Progenitor cell of endocrine pancreas (in vitro differentiated cells): ENCODE measurements around the gene PRKCQ. TPM values are rescaled to one million over a fixed set of nuclear protein-coding genes. Genes with fewer than 3 reads are reported as not detected.

Experiments used
- DNase-seq: peaks from one replicate; pipeline ENCODE4 v3.0.0; 2021; ENCODE audit warnings: low spot score; ENCODE audit not compliant: unreplicated experiment
- H3K27ac Mint-ChIP-seq: 2 replicates; pipeline ENCODE4 v1.8.0; 2021; ENCODE audit warnings: mild to moderate bottlenecking, moderate library complexity, mixed read lengths
- H3K27me3 Mint-ChIP-seq: 2 replicates; pipeline ENCODE4 v1.8.0; 2021; ENCODE audit warnings: mixed read lengths
- H3K36me3 Mint-ChIP-seq: 2 replicates; pipeline ENCODE4 v1.8.0; 2022; ENCODE audit warnings: mixed read lengths; ENCODE audit not compliant: insufficient read depth
- H3K4me1 Mint-ChIP-seq: 2 replicates; pipeline ENCODE4 v1.8.0; 2021; ENCODE audit warnings: low read depth, mixed read lengths
- H3K4me3 Mint-ChIP-seq: 2 replicates; pipeline ENCODE4 v1.8.0; 2021; ENCODE audit warnings: low read depth, mild to moderate bottlenecking, moderate library complexity, mixed read lengths
- H3K9me3 Mint-ChIP-seq: 2 replicates; pipeline ENCODE4 v1.8.0; 2021; ENCODE audit warnings: low read depth, mixed read lengths
- total RNA-seq: library from RNA; stranded (reverse); gene quantifications from 2 replicates; pipeline ENCODE4 v1.2.1, GENCODE V29; 2021
- TF ChIP-seq, protein P1 (sequence below): fragments of 200-600 bp; sonication (generic); IDR thresholded peaks from one replicate; pipeline ENCODE4 v1.5.0; 2021; ENCODE audit warnings: antibody characterized with exemption, mild to moderate bottlenecking; ENCODE audit not compliant: unreplicated experiment

Gene PRKCQ
- total RNA-seq, 1 donor from 2014 or later = 5.6 TPM

DNA sequence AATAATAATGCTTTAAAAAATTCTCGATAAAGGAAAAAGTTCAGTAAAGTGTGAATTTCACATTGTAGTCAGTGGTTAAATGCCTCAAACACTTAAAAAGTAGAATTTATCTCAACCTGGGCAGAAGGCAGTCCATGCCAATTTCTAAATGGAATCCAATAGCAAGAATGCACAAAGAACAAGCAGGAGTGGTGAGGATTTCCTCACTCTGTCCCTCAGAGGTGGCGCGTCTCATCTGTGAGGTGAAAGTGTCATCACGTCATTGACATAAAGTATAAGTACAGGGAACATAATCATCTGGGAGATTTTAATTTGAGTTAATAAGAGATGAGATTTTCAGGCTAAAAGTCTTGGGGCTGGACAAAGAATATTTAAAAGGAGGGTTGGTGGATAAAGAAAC lies 10.0 kb upstream of the PRKCQ start:
- Mint-ChIP-seq H3K4me3 (no peak overlapping the region), H3K9me3 (no peaks in the 10 kb centered on the region), H3K27ac (no peak overlapping the region), H3K27me3 (peaks cover 18% of the 10 kb centered on the region), H3K36me3 (no peaks in the 10 kb centered on the region), H3K4me1 (no peaks in the 10 kb centered on the region)
- DNase-seq = no peak
- TF ChIP-seq, protein P1, sequence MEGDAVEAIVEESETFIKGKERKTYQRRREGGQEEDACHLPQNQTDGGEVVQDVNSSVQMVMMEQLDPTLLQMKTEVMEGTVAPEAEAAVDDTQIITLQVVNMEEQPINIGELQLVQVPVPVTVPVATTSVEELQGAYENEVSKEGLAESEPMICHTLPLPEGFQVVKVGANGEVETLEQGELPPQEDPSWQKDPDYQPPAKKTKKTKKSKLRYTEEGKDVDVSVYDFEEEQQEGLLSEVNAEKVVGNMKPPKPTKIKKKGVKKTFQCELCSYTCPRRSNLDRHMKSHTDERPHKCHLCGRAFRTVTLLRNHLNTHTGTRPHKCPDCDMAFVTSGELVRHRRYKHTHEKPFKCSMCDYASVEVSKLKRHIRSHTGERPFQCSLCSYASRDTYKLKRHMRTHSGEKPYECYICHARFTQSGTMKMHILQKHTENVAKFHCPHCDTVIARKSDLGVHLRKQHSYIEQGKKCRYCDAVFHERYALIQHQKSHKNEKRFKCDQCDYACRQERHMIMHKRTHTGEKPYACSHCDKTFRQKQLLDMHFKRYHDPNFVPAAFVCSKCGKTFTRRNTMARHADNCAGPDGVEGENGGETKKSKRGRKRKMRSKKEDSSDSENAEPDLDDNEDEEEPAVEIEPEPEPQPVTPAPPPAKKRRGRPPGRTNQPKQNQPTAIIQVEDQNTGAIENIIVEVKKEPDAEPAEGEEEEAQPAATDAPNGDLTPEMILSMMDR = no peak

DNA sequence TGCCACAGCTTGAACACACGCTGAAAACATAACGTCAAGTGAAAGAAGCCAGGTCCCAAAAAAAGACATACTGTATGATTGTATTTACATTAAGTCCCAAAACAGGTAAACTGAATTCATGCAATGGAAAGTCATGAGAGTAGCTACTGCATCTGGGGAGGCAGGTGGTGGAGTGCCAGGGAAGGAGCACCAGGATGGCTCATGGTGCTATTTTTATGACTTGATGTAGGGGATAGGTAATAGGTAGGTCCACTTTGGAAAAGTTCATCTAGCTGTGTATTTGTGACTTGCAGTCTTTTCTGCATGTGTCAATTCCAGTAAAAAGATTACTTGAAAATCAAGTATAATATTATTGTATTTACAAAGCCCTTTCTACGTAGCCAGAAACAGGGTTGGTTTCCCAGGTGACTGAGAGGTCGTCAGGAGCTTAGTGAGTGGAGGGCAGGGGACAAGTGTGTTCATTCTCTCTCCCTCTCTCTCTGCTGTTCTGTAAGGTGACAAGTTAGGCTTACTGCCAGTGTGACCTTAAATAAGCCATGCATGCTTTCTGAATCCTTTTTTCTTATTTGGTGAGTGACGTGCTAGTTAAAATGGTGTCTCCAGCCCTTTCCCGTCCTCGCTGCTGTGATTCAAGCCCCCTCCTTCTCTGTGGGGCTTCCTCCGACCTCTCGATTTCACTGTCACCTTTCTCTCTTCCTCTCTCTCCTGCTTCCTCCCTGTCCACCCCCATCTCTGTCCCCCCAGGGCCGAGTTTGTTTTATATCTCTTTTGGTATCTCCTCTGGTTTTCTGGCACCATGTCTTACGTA lies 9.4 kb upstream of the PRKCQ start:
- Mint-ChIP-seq H3K36me3 (no peaks in the 10 kb centered on the region), H3K4me1 (no peaks in the 10 kb centered on the region), H3K4me3 (no peak overlapping the region), H3K27me3 (peaks cover 18% of the 10 kb centered on the region), H3K27ac (no peak overlapping the region), H3K9me3 (no peaks in the 10 kb centered on the region)
- DNase-seq = no peak
- TF ChIP-seq, protein P1 = no peak

DNA sequence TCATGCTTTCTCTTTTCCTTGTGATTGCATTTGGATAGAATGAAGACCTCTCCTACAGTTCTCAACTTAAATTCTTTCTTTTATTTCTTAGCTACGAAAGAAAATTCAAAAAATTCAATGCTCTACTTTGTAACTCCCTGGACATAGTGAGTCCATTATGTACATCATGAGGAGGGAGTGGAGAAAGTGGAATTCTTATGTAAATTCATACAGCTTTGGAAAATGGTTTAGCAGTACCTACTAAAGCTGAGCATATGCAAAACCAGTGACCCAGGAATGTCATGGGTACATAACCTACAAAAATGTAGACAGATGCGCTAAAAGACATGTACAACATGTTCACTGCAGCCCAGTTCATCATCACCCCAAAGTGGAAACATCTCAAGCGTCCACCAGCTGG lies 8.8 kb upstream of the PRKCQ start:
- TF ChIP-seq, protein P1 = no peak
- Mint-ChIP-seq H3K27ac (no peak overlapping the region), H3K36me3 (peaks cover 2% of the 10 kb centered on the region)

DNA sequence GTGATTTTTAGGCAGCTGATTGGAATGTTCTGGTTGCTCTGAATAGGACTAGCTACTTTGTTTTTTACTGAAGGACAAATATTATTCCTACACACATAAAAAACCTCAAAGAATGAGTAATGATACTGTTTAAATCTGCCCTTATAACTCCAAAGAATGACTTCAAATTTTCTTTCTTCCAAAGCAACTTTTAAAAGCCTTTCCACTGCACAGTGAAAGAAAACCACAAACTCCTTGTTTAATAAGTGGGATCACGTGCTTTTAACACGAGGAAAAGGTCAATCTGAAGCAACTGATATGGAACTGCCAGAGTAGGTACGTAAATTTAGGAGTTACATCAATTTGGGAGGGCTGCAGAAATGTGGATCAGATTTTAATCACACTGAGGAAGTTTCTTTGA lies 8.0 kb upstream of the PRKCQ start:
- peaks cover 14% of the 10 kb centered on the region for H3K27me3 Mint-ChIP-seq
- TF ChIP-seq, protein P1 = no peak
- no peak overlapping the region for H3K4me3 Mint-ChIP-seq
- no peak for DNase-seq
- peaks cover 5% of the 10 kb centered on the region for H3K36me3 Mint-ChIP-seq
- no peak overlapping the region for H3K27ac Mint-ChIP-seq
- no peaks in the 10 kb centered on the region for H3K4me1 Mint-ChIP-seq
- no peaks in the 10 kb centered on the region for H3K9me3 Mint-ChIP-seq

More for the DNA sequence above, 8.8 kb upstream of the PRKCQ start:
- peaks cover 18% of the 10 kb centered on the region for H3K27me3 Mint-ChIP-seq
- no peaks in the 10 kb centered on the region for H3K4me1 Mint-ChIP-seq
- H3K9me3 Mint-ChIP-seq = no peaks in the 10 kb centered on the region
- no peak overlapping the region for H3K4me3 Mint-ChIP-seq
- DNase-seq = no peak

DNA sequence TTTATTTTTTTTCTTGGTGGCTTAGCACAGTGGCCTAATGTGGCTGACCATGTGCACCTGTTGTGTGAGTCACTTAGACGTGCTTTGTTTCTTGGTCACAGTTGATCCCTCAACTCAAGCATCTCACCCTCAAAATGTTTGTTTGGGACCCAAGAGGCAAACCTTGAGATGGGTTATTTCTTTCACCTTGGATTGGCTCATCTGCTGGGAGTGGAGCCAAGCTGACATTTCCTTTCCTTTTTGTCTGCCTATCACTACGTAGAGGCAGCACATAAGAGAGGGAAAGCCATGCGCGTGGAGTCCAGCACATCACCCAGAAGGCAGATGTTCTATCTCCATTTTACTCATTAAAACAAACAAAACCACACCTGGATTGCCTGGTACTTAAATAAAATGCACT lies 6.4 kb upstream of the PRKCQ start:
- TF ChIP-seq, protein P1 = no peak
- H3K9me3 Mint-ChIP-seq = no peaks in the 10 kb centered on the region
- DNase-seq = no peak
- no peak overlapping the region for H3K27ac Mint-ChIP-seq
- H3K27me3 Mint-ChIP-seq = peaks cover 18% of the 10 kb centered on the region
- H3K36me3 Mint-ChIP-seq = peaks cover 5% of the 10 kb centered on the region
- H3K4me1 Mint-ChIP-seq = no peaks in the 10 kb centered on the region
- H3K4me3 Mint-ChIP-seq = no peak overlapping the region
